Sigmoid colon (tissue), 4 donors: ENCODE data around the gene UTP14C.

ENCODE experiments used
- CTCF ChIP-seq, 4 experiments: fragments of 450-650 bp in 3 of 4; fragments of 200-600 bp in 1 of 4; IDR thresholded peaks; one replicate each; pipeline ENCODE4 v1.5.1; 2016 to 2019; ENCODE audit warnings: antibody characterized with exemption in 4 of 4, mild to moderate bottlenecking in 3 of 4, moderate library complexity in 2 of 4
- EP300 ChIP-seq, 4 donors: sonication (generic); formaldehyde crosslinking; IDR thresholded peaks; one replicate each; pipeline ENCODE4 v1.6.1; 2017; ENCODE audit warnings: antibody characterized with exemption in 4 of 4
- POLR2A ChIP-seq, 2 donors: fragments of 450-650 bp; IDR thresholded peaks; one replicate each; pipeline ENCODE4 v1.6.1; 2016; ENCODE audit warnings: antibody characterized with exemption in 2 of 2, mild to moderate bottlenecking in 2 of 2, moderate library complexity in 2 of 2

- no peak for TF ChIP-seq EP300 (IDR thresholded peaks at IDR 0.05)
- TF ChIP-seq CTCF (IDR thresholded peaks at IDR 0.05) = no peak
- no peak for TF ChIP-seq POLR2A (IDR thresholded peaks at IDR 0.05)
These were observed 27.9 kb upstream of the UTP14C start for GRCh38 chr13:51996641-51997040.
